GM12878 (cell line): ENCODE results near the gene DAD1. TPM values are rescaled to one million over a fixed set of nuclear protein-coding genes. Genes with fewer than 3 reads are reported as not detected.

Experiments
- CBX5 ChIP-seq: sonication (generic); IDR thresholded peaks from 2 replicates; pipeline ENCODE4 v1.6.1; 2016; ENCODE audit warnings: low read depth, moderate library complexity, mild to moderate bottlenecking, inconsistent platforms
- ZNF274 ChIP-seq: IDR thresholded peaks from one replicate; pipeline ENCODE4 v1.8.0; 2011; ENCODE audit not compliant: insufficient read length, insufficient read depth
- ZNF592 ChIP-seq: fragments of 450-650 bp; IDR thresholded peaks from 2 replicates; pipeline ENCODE4 v1.6.1; 2017; ENCODE audit warnings: mild to moderate bottlenecking, moderate library complexity
- polyA plus RNA-seq, 11 experiments: library from polyadenylated mRNA; depleted of rRNA in 4 of 11; unstranded in 6 of 11; stranded (reverse) in 5 of 11; fragments of >200 nt; fragmentation: Nextera tagmentation in 4 of 11; fragmentation: Illumina TruSeq in 1 of 11; extraction: Ambion mirVana in 4 of 11; extraction: Trizol in 1 of 11; gene quantifications; 1 replicate in 1 of 11; 2 replicates in 10 of 11; pipeline versions ENCODE4 v1.2.1 to v1.2.3, GENCODE V29; 2011 to 2016; ENCODE audit warnings: inconsistent platforms in 2 of 11, missing spikeins in 2 of 11, low read depth in 1 of 11
- total RNA-seq, 4 experiments: library from RNA; depleted of rRNA in 3 of 4; stranded (reverse); fragments of >200 nt in 3 of 4; fragmentation: Illumina TruSeq in 1 of 4; extraction: Trizol in 1 of 4; gene quantifications; 2 replicates each; pipeline versions ENCODE4 v1.2.1 to v1.2.3, GENCODE V29; 2013 to 2021
- TF ChIP-seq, protein P1 (sequence below): fragments of 150-350 bp; IDR thresholded peaks from 2 replicates; pipeline ENCODE4 v1.6.1; 2014; ENCODE audit warnings: mild to moderate bottlenecking, low read depth, low read length
- TF ChIP-seq, protein P2 (sequence below): IDR thresholded peaks from 2 replicates; pipeline ENCODE4 v1.6.1; 2011; ENCODE audit warnings: mild to moderate bottlenecking, low read depth, low read length, moderate library complexity; ENCODE audit not compliant: insufficient replicate concordance

DAD1 gene
- total and polyA plus RNA-seq, 10 of the 15 experiments (the other 5 are each of a cell fraction or from before 2014, with no cell fraction given) = 161 to 920 (median 319) TPM

DNA sequence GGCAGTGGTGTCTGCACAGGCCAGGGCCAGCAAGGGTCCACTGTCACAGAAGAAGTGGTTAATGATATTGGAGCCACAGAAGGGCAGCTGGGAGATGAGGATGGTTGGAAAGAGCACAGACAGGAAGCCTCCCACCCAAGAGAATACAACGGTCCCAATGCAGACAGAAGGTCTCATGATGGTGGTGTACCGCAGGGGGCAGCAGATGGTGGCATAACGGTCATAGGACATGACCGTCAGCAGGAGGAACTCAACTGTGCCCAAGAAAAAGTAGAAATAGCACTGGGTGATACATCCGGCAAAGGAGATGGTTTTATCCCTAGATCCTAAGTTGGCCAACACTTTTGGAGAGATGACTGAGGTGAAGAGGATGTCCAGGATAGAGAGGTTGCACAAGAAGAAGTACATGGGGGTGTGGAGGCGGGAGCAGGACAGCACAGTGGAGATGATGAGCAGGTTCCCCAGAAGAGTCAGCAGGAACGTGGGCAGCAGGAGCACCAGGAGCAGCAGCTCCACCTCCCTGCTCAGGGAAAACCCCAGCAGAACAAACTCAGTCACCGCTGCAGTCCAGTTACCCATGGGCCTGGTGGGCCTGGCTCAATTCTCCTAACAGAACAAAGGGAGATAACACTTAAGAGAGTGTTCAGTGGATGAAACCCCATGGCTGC, 45.3 kb upstream of the DAD1 start (continued):
- TF ChIP-seq ZNF592 (no peak), CBX5 (no peak), ZNF274 (no peak)
- TF ChIP-seq, protein P1, sequence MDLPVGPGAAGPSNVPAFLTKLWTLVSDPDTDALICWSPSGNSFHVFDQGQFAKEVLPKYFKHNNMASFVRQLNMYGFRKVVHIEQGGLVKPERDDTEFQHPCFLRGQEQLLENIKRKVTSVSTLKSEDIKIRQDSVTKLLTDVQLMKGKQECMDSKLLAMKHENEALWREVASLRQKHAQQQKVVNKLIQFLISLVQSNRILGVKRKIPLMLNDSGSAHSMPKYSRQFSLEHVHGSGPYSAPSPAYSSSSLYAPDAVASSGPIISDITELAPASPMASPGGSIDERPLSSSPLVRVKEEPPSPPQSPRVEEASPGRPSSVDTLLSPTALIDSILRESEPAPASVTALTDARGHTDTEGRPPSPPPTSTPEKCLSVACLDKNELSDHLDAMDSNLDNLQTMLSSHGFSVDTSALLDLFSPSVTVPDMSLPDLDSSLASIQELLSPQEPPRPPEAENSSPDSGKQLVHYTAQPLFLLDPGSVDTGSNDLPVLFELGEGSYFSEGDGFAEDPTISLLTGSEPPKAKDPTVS = no peak
- TF ChIP-seq, protein P2, sequence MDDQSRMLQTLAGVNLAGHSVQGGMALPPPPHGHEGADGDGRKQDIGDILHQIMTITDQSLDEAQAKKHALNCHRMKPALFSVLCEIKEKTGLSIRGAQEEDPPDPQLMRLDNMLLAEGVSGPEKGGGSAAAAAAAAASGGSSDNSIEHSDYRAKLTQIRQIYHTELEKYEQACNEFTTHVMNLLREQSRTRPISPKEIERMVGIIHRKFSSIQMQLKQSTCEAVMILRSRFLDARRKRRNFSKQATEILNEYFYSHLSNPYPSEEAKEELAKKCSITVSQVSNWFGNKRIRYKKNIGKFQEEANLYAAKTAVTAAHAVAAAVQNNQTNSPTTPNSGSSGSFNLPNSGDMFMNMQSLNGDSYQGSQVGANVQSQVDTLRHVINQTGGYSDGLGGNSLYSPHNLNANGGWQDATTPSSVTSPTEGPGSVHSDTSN = no peak
